ENCODE results near the gene ZNF536.

The ZNF536 gene

GRCh38 chr19:30364866-30365800 lies 7.1 kb upstream of the ZNF536 start:
- DNase-seq = no peak

GRCh38 chr19:30366282-30366681 lies 5.9 kb upstream of the ZNF536 start:
- no peak for DNase-seq

- no peak for DNase-seq
These were observed 5.2 kb upstream of the ZNF536 start for GRCh38 chr19:30367006-30367405.

GRCh38 chr19:30367421-30367820 lies 4.8 kb upstream of the ZNF536 start:
- DNase-seq = no peak

- no peak for DNase-seq
These were observed 2.4 kb upstream of the ZNF536 start for GRCh38 chr19:30369833-30370232.

- DNase-seq = no peak
These were observed 885 bp upstream of the ZNF536 start for GRCh38 chr19:30371161-30371836.

GRCh38 chr19:30373593-30373992 lies 1.4 kb downstream of the ZNF536 start:
- no peak for DNase-seq

- DNase-seq = no peak
These were observed 2.3 kb downstream of the ZNF536 start for GRCh38 chr19:30374539-30374864.

- DNase-seq = no peak
These were observed 2.8 kb downstream of the ZNF536 start for GRCh38 chr19:30374865-30375552.

GRCh38 chr19:30375553-30376031 lies 3.4 kb downstream of the ZNF536 start:
- DNase-seq = no peak

GRCh38 chr19:30376272-30376671 lies 4.1 kb downstream of the ZNF536 start:
- no peak for DNase-seq

GRCh38 chr19:30376826-30377425 lies 4.7 kb downstream of the ZNF536 start:
- DNase-seq = no peak

GRCh38 chr19:30378701-30379100 lies 6.5 kb downstream of the ZNF536 start:
- DNase-seq = no peak

GRCh38 chr19:30379841-30380610 lies 7.8 kb downstream of the ZNF536 start:
- DNase-seq = no peak

- no peak for DNase-seq
These were observed 9.2 kb downstream of the ZNF536 start for GRCh38 chr19:30381366-30381765.

- DNase-seq = no peak
These were observed 13.0 kb downstream of the ZNF536 start for GRCh38 chr19:30385174-30385573.

GRCh38 chr19:30385666-30386065 lies 13.5 kb downstream of the ZNF536 start:
- no peak for DNase-seq

GRCh38 chr19:30386551-30387143 lies 14.5 kb downstream of the ZNF536 start:
- no peak for DNase-seq

GRCh38 chr19:30387311-30388115 lies 15.3 kb downstream of the ZNF536 start:
- DNase-seq = no peak

- DNase-seq = no peak
These were observed 16.1 kb downstream of the ZNF536 start for GRCh38 chr19:30388327-30388726.

- no peak for DNase-seq
These were observed 16.6 kb downstream of the ZNF536 start for GRCh38 chr19:30388819-30389218.

All from OCI-M1 (cell line).